ENCODE results near the gene DYNLL2. TPM values are rescaled to one million over a fixed set of nuclear protein-coding genes. Genes with fewer than 3 reads are reported as not detected.

Gene DYNLL2
- total RNA-seq (2022): 24.8 and 29.2 TPM in 2 replicates
- percentile 85 among the genes with signal in this experiment for Bru-seq, nascent RNA
- BruChase-seq, experiment 1, labeled RNA remaining after a 6-hour chase: percentile 93 among the genes with signal in this experiment
- BruChase-seq, experiment 2, labeled RNA remaining after a 2-hour chase: percentile 94 among the genes with signal in this experiment
- long read RNA-seq, full-length matches to known transcripts: 1 of 12 reads
- long read RNA-seq, partial matches to known transcripts: 2 of 12 reads
- long read RNA-seq, other reads (novel, unspliced or antisense): 9 of 12 reads

DNA sequence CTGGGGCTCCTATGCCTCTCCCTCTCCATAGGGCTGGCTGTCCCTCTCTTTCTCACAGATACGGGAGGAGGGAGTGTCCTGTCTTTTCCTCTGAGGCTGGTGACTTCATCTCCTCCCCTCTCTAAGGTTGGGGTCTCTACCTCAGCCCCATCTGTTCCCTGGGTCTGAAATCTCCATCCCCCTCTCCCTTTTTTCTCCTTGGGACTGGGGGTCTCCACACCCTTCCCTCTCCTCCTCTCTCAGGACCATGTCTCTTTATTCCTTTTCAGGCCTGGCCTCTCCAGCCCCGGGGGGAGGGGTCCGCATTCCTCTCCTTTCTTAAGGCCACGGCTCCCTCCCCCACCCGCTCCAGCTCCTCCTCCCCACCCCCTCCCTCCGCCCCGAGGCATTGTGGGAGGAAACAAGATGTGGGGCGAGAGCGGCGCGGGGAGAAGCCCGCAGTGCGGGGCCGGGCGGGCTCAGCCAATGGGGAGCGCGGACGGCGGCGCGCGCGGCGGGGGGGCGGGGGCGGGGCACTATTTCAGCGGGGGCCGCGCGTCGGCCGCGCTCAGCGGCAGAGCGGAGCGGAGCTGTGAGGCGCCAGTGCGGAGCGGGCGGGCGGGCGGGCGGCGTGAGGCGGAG is at the start of gene DYNLL2:
Gene DYNLL2 (plus strand): TSS at position 550 of the 621 bp plus-strand sequence. CDS start 3,672 bp downstream, outside the sequence.
- Mint-ChIP-seq H3K27ac (ENCODE audit: unreplicated experiment) (no peak within 1 kb of the TSS), H3K36me3 (ENCODE audit: insufficient read depth, unreplicated experiment) (peaks cover 27% of the 10 kb centered on the region), H3K27me3 (ENCODE audit: unreplicated experiment) (peaks cover 29% of the 10 kb centered on the region), H3K4me1 (ENCODE audit: low read depth, unreplicated experiment) (peaks cover 8% of the 10 kb centered on the region), H3K9me3 (ENCODE audit: low read depth, unreplicated experiment) (no peaks in the 10 kb centered on the region), H3K4me3 (ENCODE audit: low read depth, unreplicated experiment) (peak within 1 kb of the TSS; percentile 75)
- intact Hi-C loops (cut with micrococcal nuclease; ENCODE audit: unreplicated experiment): no loop called here
- no peak for TF ChIP-seq CTCF (IDR thresholded peaks at IDR 0.05; ENCODE audit: unreplicated experiment)
- BruUV-seq (replicated peaks): no TSS peak
- CTCF ChIA-PET: interaction anchor here (0.6 to 0.9 kb wide), 2 partner anchors 85 to 301 kb away, joined by 3 to 4 read pairs; no protein-coding TSS in a partner anchor
- DNase-seq: peak; percentile 75

DNA sequence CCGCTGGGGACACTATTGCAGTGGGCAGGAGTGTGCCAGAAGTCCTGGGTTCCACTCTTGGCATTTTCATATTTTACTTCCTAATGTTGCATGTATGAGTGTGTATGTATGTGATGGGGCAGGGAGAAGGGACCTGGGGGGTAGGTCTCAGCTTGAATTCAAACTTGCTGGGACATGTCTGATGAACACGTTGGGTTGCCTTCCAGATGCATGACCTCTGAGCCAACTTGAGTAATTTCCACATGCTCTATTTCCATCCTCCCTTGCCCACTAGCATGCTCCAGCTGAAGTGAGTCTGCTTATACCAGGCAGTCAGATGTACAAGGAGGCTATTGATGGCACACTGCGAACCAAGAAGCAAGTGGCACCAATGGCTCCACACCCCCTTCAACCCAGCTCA is 43.2 kb upstream of the DYNLL2 start:
- CTCF ChIA-PET: interaction anchor here (0.6 kb wide), 1 partner anchor 896 kb away, joined by 3 read pairs; no protein-coding TSS in a partner anchor
- BruUV-seq (replicated peaks): no TSS peak
- Mint-ChIP-seq H3K27me3 (ENCODE audit: unreplicated experiment) (peaks cover 77% of the 10 kb centered on the region), H3K4me1 (ENCODE audit: low read depth, unreplicated experiment) (no peaks in the 10 kb centered on the region), H3K27ac (ENCODE audit: unreplicated experiment) (no peak overlapping the region), H3K36me3 (ENCODE audit: insufficient read depth, unreplicated experiment) (no peaks in the 10 kb centered on the region), H3K4me3 (ENCODE audit: low read depth, unreplicated experiment) (no peak overlapping the region), H3K9me3 (ENCODE audit: low read depth, unreplicated experiment) (no peaks in the 10 kb centered on the region)
- intact Hi-C loops (cut with micrococcal nuclease; ENCODE audit: unreplicated experiment): no loop called here
- no peak for TF ChIP-seq CTCF (IDR thresholded peaks at IDR 0.05; ENCODE audit: unreplicated experiment)
- DNase-seq: no peak

- no peak for DNase-seq
- CTCF ChIA-PET: interaction anchor here (0.6 kb wide), 1 partner anchor 897 kb away, joined by 3 read pairs; no protein-coding TSS in a partner anchor
- Mint-ChIP-seq H3K4me1 (ENCODE audit: low read depth, unreplicated experiment) (no peaks in the 10 kb centered on the region), H3K9me3 (ENCODE audit: low read depth, unreplicated experiment) (no peaks in the 10 kb centered on the region), H3K27me3 (ENCODE audit: unreplicated experiment) (peaks cover 77% of the 10 kb centered on the region), H3K27ac (ENCODE audit: unreplicated experiment) (no peak overlapping the region), H3K4me3 (ENCODE audit: low read depth, unreplicated experiment) (no peak overlapping the region), H3K36me3 (ENCODE audit: insufficient read depth, unreplicated experiment) (no peaks in the 10 kb centered on the region)
- intact Hi-C loops (cut with micrococcal nuclease; ENCODE audit: unreplicated experiment): no loop called here
- BruUV-seq (replicated peaks): no TSS peak
- TF ChIP-seq CTCF (IDR thresholded peaks at IDR 0.05; ENCODE audit: unreplicated experiment): no peak
Measured at GRCh38 chr17:58040386-58040785, 42.8 kb upstream of the DYNLL2 start.

GRCh38 chr17:58041161-58041560 is 42.1 kb upstream of the DYNLL2 start:
- TF ChIP-seq CTCF (IDR thresholded peaks at IDR 0.05; ENCODE audit: unreplicated experiment): no peak
- CTCF ChIA-PET: no interaction called here
- BruUV-seq (replicated peaks): no TSS peak
- DNase-seq: no peak
- Mint-ChIP-seq H3K4me1 (ENCODE audit: low read depth, unreplicated experiment) (no peaks in the 10 kb centered on the region), H3K4me3 (ENCODE audit: low read depth, unreplicated experiment) (no peak overlapping the region), H3K27me3 (ENCODE audit: unreplicated experiment) (peaks cover 84% of the 10 kb centered on the region), H3K9me3 (ENCODE audit: low read depth, unreplicated experiment) (no peaks in the 10 kb centered on the region), H3K27ac (ENCODE audit: unreplicated experiment) (no peak overlapping the region), H3K36me3 (ENCODE audit: insufficient read depth, unreplicated experiment) (no peaks in the 10 kb centered on the region)
- intact Hi-C loops (cut with micrococcal nuclease; ENCODE audit: unreplicated experiment): no loop called here

Measured in Calu3 (cell line).